Heart left ventricle (tissue), 16 donors: ENCODE data around the gene SNRNP48. TPM values are rescaled to one million over a fixed set of nuclear protein-coding genes. Genes with fewer than 3 reads are reported as not detected.

Experiments used
- ATAC-seq, 4 donors: fragments of 200-7000 bp; cut with Tn5 transposase; one replicate each; pipeline ENCODE4 v1.9.1; 2020 to 2022; ENCODE audit warnings: moderate library complexity in 4 of 4, mild to moderate bottlenecking in 3 of 4, moderate number of reproducible peaks in 1 of 4
- DNase-seq, 5 donors: peaks; one replicate each; pipeline ENCODE4 v3.0.0-alpha.2; 2020
- H3K27ac ChIP-seq, 12 donors: fragments of 200-600 bp; sonication (generic) in 4 of 12; one replicate each; pipeline versions ENCODE4 v1.5.0 to v1.8.0; 2016 to 2022; ENCODE audit warnings: mild to moderate bottlenecking in 2 of 12
- H3K27me3 ChIP-seq, 9 donors: fragments of 200-600 bp; sonication (generic) in 2 of 9; one replicate each; pipeline versions ENCODE4 v1.5.1 to v1.8.0; 2016 to 2022; ENCODE audit warnings: mild to moderate bottlenecking in 3 of 9
- H3K36me3 ChIP-seq, 9 donors: fragments of 200-600 bp; sonication (generic) in 2 of 9; one replicate each; pipeline versions ENCODE4 v1.5.0 to v1.8.0; 2018 to 2022; ENCODE audit warnings: mild to moderate bottlenecking in 2 of 9
- H3K4me1 ChIP-seq, 12 donors: fragments of 200-600 bp; sonication (generic) in 4 of 12; one replicate each; pipeline versions ENCODE4 v1.5.0 to v1.8.0; 2016 to 2022; ENCODE audit warnings: mild to moderate bottlenecking in 3 of 12
- H3K4me3 ChIP-seq, 12 donors: fragments of 200-600 bp; sonication (generic) in 4 of 12; one replicate each; pipeline versions ENCODE4 v1.5.0 to v1.8.0; 2017 to 2022; ENCODE audit warnings: mild to moderate bottlenecking in 9 of 12, moderate library complexity in 4 of 12
- H3K9me3 ChIP-seq, 12 donors: fragments of 200-600 bp; sonication (generic) in 4 of 12; one replicate each; pipeline versions ENCODE4 v1.5.0 to v1.8.0; 2016 to 2022; ENCODE audit warnings: mild to moderate bottlenecking in 1 of 12
- CTCF ChIP-seq, 12 donors: fragments of 200-600 bp; sonication (generic) in 4 of 12; IDR thresholded peaks; one replicate each; pipeline versions ENCODE4 v1.5.0 to v1.8.0; 2018 to 2022; ENCODE audit warnings: antibody characterized with exemption in 12 of 12, mild to moderate bottlenecking in 5 of 12
- POLR2A ChIP-seq, 2 donors: fragments of 450-650 bp; IDR thresholded peaks; one replicate each; pipeline ENCODE4 v1.6.1; 2017; ENCODE audit warnings: antibody characterized with exemption in 2 of 2, mild to moderate bottlenecking in 2 of 2, moderate library complexity in 2 of 2
- whole genome bisulfite sequencing, 4 donors: extraction: QIAGEN DNeasy Blood & Tissue Kit in 2 of 4; methylation state at CpG; one replicate each; pipeline versions ENCODE4 v1.1.5 to v1.1.7; 2013 to 2018; 5-methylcytosine and 5-hydroxymethylcytosine counted together
- intact Hi-C, 10 donors: fragments of 100-400 bp; cut with DNase I; formaldehyde crosslinking; loops; one replicate each; pipeline versions ENCODE4 v1.11.1 to v1.14.2; 2022
- polyA plus RNA-seq, 2 donors: library from polyadenylated mRNA; stranded (reverse); fragments of 200-250 nt; gene quantifications; one replicate each; pipeline ENCODE4 v1.2.3, GENCODE V29; 2013
- total RNA-seq, 9 donors: library from RNA; depleted of rRNA in 2 of 9; stranded (reverse); fragments of >200 nt in 2 of 9; fragmentation: NEBNext Ultra II Directional in 3 of 9; extraction: Animal tissue kit (Norgen Biotek cat#: 25700) in 3 of 9; gene quantifications; one replicate each; pipeline versions ENCODE4 v1.1.0 to v1.2.4, GENCODE V29; 2016 to 2023
- donor health status: ischemic (EF 13 %, LVEDD 7.1; RV severe dilation, severe dysfunction).
- donor health status: healthy with polysubstance abuse.
- donor health status: DM: no; HTN: yes; CAD: no.
- donor health status: DM: no; HTN: no; CAD: no.
- donor health status: ischemic (EF 25% LVEDD 6.9; RV normal size, moderate dysfunction).
- donor health status: ischemic (EF 25% LVEDD 5.7; RV mildly dilated, moderate dysfunction).
- donor health status: healthy.
- donor health status: DM: yes; HTN: yes; CAD: no.
- donor health status: ischemic (EF 35%, LVEDD 5.7; RV mildly dilated, moderate dysfunction).
- donor health status: nonischemic (EF 11% LVEDD 7.7; RV severe dilation, severe dysfunction).
- donor health status: DM: yes; HTN: yes; CAD: no.
- donor health status: PGD.
- donor health status: ischemic (EF 29% LVEDD 5.4; RV normal size, mild dysfunction).
- donor health status: nonischemic (EF 23%, LVEDD 6.1; RV moderate dilation, normal function).

Gene SNRNP48
- total and polyA plus RNA-seq, 11 donors = 8.2 to 25.8 (median 13.3) TPM

GRCh38 chr6:7656355-7656754, 66.4 kb downstream of the SNRNP48 start:
- no peaks in the 10 kb centered on the region for H3K9me3 ChIP-seq
- no peak overlapping the region for H3K27ac ChIP-seq
- DNase-seq (no peak), ATAC-seq (no peak)
- no peak overlapping the region for H3K4me3 ChIP-seq
- 70 to 87% (median 79%) methylated on average over 1 of the region's 1 CpG for WGBS, 4 donors
- no peaks in the 10 kb centered on the region for H3K4me1 ChIP-seq
- no peaks in the 10 kb centered on the region for H3K36me3 ChIP-seq
- H3K27me3 ChIP-seq = no peaks in the 10 kb centered on the region
- intact Hi-C loops = no loop called here
- TF ChIP-seq CTCF (IDR thresholded peaks at IDR 0.05) = no peak
- TF ChIP-seq POLR2A (IDR thresholded peaks at IDR 0.05) = no peak

- no peak for TF ChIP-seq CTCF (IDR thresholded peaks at IDR 0.05)
- no peak for TF ChIP-seq POLR2A (IDR thresholded peaks at IDR 0.05)
- no peak overlapping the region for H3K4me3 ChIP-seq
- no peak overlapping the region for H3K27ac ChIP-seq
- intact Hi-C loops = no loop called here
- ATAC-seq (no peak), DNase-seq (no peak)
- no peaks in the 10 kb centered on the region for H3K27me3 ChIP-seq
- H3K4me1 ChIP-seq = no peaks in the 10 kb centered on the region
- H3K36me3 ChIP-seq = no peaks in the 10 kb centered on the region
- WGBS, 4 donors = 82 to 87% (median 85%) methylated on average over 3 to 4 of the region's 4 CpGs
- no peaks in the 10 kb centered on the region for H3K9me3 ChIP-seq
Measured at GRCh38 chr6:7658543-7658942, 68.5 kb downstream of the SNRNP48 start.

- DNase-seq (no peak), ATAC-seq (no peak)
- Histone ChIP-seq H3K27me3 (no peaks in the 10 kb centered on the region), H3K4me1 (no peaks in the 10 kb centered on the region), H3K4me3 (no peak overlapping the region), H3K36me3 (no peaks in the 10 kb centered on the region), H3K9me3 (peaks cover 0 to 6% (median 0%) of the 10 kb centered on the region in 12 donors), H3K27ac (no peak overlapping the region)
- TF ChIP-seq CTCF (IDR thresholded peaks at IDR 0.05) (no peak), POLR2A (IDR thresholded peaks at IDR 0.05) (no peak)
- whole genome bisulfite sequencing, 4 donors = 75 to 95% (median 85%) methylated on average over 3 of the region's 3 CpGs
- intact Hi-C loops = no loop called here
Measured at GRCh38 chr6:7661364-7661763, 71.4 kb downstream of the SNRNP48 start.

Other genes with a start within 250 kb of the SNRNP48 start
- gene CAGE1, start 200.5 kb upstream of the SNRNP48 start, total RNA-seq = under 1 TPM in 1 of 9 donors, not detected in 8; 0.54 TPM
- not detected for gene CAGE1, start 200.5 kb upstream of the SNRNP48 start, polyA plus RNA-seq
- 10 to 100 TPM in 4 of 9 donors, 1 to 10 TPM in 5; 8.8 to 14.4 (median 9.7) TPM for gene RIOK1, start 200.4 kb upstream of the SNRNP48 start, total RNA-seq
- gene RIOK1, start 200.4 kb upstream of the SNRNP48 start, polyA plus RNA-seq = 10 to 100 TPM in 1 of 2 donors, 1 to 10 TPM in 1; 7.0 to 13.1 TPM
- 100 to 1,000 TPM; 238 to 373 (median 337) TPM for gene DSP, start 48.5 kb upstream of the SNRNP48 start, total RNA-seq
- 100 to 1,000 TPM in 1 of 2 donors, 10 to 100 TPM in 1; 81.9 to 130 TPM for gene DSP, start 48.5 kb upstream of the SNRNP48 start, polyA plus RNA-seq
- 1 to 10 TPM; 1.4 to 5.1 (median 2.9) TPM for gene BMP6, start 135.9 kb downstream of the SNRNP48 start, total RNA-seq
- 1 to 10 TPM; 1.1 to 2.3 TPM for gene BMP6, start 135.9 kb downstream of the SNRNP48 start, polyA plus RNA-seq